Right lobe of liver (tissue), 6 donors: Measurements from ENCODE around the gene GSG1L. TPM values are rescaled to one million over a fixed set of nuclear protein-coding genes. Genes with fewer than 3 reads are reported as not detected.

Experiments used
- ATAC-seq, 4 donors: fragments of 200-7000 bp; cut with Tn5 transposase; one replicate each; pipeline ENCODE4 v1.9.1; 2020; ENCODE audit warnings: mild to moderate bottlenecking in 4 of 4, moderate library complexity in 4 of 4
- DNase-seq, 3 donors: peaks; one replicate each; pipeline ENCODE4 v3.0.0-alpha.2; 2020
- H3K27ac ChIP-seq, 3 donors: fragments of 200-600 bp; one replicate each; pipeline ENCODE4 v1.8.0; 2022
- H3K27me3 ChIP-seq, 2 donors: fragments of 200-600 bp; one replicate each; pipeline ENCODE4 v1.8.0; 2022
- H3K36me3 ChIP-seq, 4 donors: fragments of 200-600 bp; sonication (generic) in 1 of 4; one replicate each; pipeline versions ENCODE4 v1.5.1 to v1.8.0; 2017 to 2022; ENCODE audit warnings: control low read depth in 1 of 4
- H3K4me1 ChIP-seq, 4 donors: fragments of 200-600 bp; sonication (generic) in 1 of 4; one replicate each; pipeline versions ENCODE4 v1.5.1 to v1.8.0; 2017 to 2022; ENCODE audit warnings: control low read depth in 1 of 4
- H3K4me3 ChIP-seq, 3 donors: fragments of 200-600 bp; one replicate each; pipeline ENCODE4 v1.8.0; 2022
- H3K9me3 ChIP-seq, 4 donors: fragments of 200-600 bp; sonication (generic) in 1 of 4; one replicate each; pipeline versions ENCODE4 v1.5.1 to v1.8.0; 2017 to 2022; ENCODE audit warnings: control low read depth in 1 of 4
- POLR2A ChIP-seq: fragments of 450-650 bp; IDR thresholded peaks from one replicate; pipeline ENCODE4 v1.6.1; 2017; ENCODE audit warnings: antibody characterized with exemption, mild to moderate bottlenecking
- WGBS: methylation state at CpG from one replicate; pipeline ENCODE4 v1.1.6; 2018; ENCODE audit warnings: low coverage, low lambda C conversion rate; ENCODE audit not compliant: insufficient coverage; ENCODE audit errors: missing lambda C conversion rate; 5-methylcytosine and 5-hydroxymethylcytosine counted together
- intact Hi-C, 2 donors: fragments of 100-400 bp; cut with DNase I; formaldehyde crosslinking; loops; one replicate each; pipeline versions ENCODE4 v1.11.2 to v1.14.1; 2022
- total RNA-seq, 6 experiments: library from RNA; depleted of rRNA in 2 of 6; stranded (reverse); fragments of >200 nt in 2 of 6; fragmentation: NEBNext Ultra II Directional in 3 of 6; extraction: Animal tissue kit (Norgen Biotek cat#: 25700) in 3 of 6; gene quantifications; one replicate each; pipeline versions ENCODE4 v1.1.0 to v1.2.4, GENCODE V29; 2016 to 2023
- TF ChIP-seq, protein P1 (sequence below), 4 donors: fragments of 200-600 bp in 3 of 4; fragments of 450-650 bp in 1 of 4; IDR thresholded peaks; one replicate each; pipeline versions ENCODE4 v1.5.1 to v1.8.0; 2016 to 2022; ENCODE audit warnings: antibody characterized with exemption in 4 of 4, mild to moderate bottlenecking in 2 of 4
- donor health status: DM: no; HTN: yes; CAD: no.
- donor health status: DM: no; HTN: no; CAD: no.
- donor health status: DM: no; HTN: no; CAD: no.
- donor health status: DM: no; HTN: yes; CAD: no.
- donor health status: DM: no; HTN: yes; CAD: no.

GSG1L gene
- total RNA-seq, 6 experiments from 2014 or later, result 0.33 TPM; not detected in 5

DNA sequence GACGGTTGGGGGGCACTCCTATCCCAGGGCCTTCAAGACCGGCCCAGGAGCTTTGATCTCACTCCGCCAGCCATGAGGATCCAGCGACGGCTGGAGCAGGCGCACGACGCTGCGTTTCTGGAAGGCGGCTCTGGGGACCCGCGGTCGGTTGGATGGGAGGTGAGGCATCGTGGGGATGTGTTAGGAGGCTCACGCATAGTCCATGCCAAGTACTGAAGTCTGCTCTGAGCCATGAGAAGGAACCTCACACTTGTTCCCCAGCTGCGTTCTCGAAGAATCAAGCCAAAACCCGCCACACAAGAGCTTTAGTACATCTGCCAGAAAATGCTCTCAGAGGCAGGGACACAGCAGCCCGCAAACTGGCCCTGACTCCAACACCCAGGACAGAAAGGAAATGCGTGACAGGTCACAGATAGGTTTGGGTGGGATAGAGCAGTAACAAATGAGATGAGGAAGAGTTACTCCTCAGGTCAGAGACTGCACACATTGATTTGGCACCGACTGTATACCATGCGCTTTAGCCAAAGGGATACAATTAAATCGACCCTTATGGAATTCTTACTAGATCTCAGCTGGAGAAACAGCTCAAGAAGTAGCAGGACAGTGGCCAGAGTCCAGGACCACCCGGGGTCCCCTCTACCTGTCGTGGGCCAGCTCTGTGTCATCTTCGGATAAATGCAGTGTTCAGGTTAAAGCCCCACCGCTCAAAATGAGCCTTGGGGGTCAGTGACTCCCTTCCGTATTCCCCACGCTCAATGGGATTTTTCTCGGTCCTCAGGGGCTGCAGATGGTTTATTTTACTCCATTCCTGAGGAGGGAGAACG is 6.7 kb upstream of the GSG1L start:
- ATAC-seq (no peak), DNase-seq (peak in 1 of 3 donors; percentile 37)
- Histone ChIP-seq H3K27me3 (no peaks in the 10 kb centered on the region), H3K36me3 (no peaks in the 10 kb centered on the region), H3K4me3 (no peak overlapping the region), H3K9me3 (no peaks in the 10 kb centered on the region), H3K27ac (no peak overlapping the region), H3K4me1 (no peaks in the 10 kb centered on the region)
- TF ChIP-seq, protein P1, sequence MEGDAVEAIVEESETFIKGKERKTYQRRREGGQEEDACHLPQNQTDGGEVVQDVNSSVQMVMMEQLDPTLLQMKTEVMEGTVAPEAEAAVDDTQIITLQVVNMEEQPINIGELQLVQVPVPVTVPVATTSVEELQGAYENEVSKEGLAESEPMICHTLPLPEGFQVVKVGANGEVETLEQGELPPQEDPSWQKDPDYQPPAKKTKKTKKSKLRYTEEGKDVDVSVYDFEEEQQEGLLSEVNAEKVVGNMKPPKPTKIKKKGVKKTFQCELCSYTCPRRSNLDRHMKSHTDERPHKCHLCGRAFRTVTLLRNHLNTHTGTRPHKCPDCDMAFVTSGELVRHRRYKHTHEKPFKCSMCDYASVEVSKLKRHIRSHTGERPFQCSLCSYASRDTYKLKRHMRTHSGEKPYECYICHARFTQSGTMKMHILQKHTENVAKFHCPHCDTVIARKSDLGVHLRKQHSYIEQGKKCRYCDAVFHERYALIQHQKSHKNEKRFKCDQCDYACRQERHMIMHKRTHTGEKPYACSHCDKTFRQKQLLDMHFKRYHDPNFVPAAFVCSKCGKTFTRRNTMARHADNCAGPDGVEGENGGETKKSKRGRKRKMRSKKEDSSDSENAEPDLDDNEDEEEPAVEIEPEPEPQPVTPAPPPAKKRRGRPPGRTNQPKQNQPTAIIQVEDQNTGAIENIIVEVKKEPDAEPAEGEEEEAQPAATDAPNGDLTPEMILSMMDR (IDR thresholded peaks at IDR 0.05), result no peak
- TF ChIP-seq POLR2A, result no peak
- 66% methylated on average over 18 of the region's 31 CpGs for WGBS
- intact Hi-C loops, result loop anchor here (10.0 kb wide), 1 partner anchor 95 kb away; no protein-coding TSS in a partner anchor

DNA sequence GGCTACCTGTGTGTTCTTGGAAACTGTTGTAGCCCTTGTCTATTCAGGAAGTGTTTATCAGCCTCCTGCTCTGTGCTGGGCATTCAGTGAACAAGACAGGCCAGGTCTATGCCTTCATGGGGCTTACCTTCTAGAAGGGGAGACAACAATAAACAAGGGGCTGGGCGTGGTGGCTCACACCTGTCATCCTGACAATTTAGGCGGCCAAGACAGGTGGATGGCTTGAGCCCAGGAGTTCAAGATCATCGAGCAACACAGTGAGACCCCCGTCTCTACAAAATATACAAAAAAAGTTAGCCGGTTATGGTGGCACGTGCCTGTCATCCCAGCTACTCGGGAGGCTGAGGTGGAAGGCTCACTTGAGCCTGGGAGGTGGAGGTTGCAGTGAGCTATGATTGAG is 5.5 kb upstream of the GSG1L start:
- Histone ChIP-seq H3K4me3 (no peak overlapping the region), H3K36me3 (no peaks in the 10 kb centered on the region), H3K4me1 (no peaks in the 10 kb centered on the region), H3K27ac (no peak overlapping the region), H3K27me3 (peaks cover 0 to 3% of the 10 kb centered on the region in 2 donors), H3K9me3 (no peaks in the 10 kb centered on the region)
- ATAC-seq (no peak), DNase-seq (peak in 1 of 3 donors; percentile 19)
- intact Hi-C loops, result loop anchor here (10.0 kb wide), 1 partner anchor 94 kb away; no protein-coding TSS in a partner anchor
- WGBS, result 73% methylated on average over 6 of the region's 7 CpGs
- TF ChIP-seq, protein P1 (IDR thresholded peaks at IDR 0.05), result no peak
- no peak for TF ChIP-seq POLR2A

DNA sequence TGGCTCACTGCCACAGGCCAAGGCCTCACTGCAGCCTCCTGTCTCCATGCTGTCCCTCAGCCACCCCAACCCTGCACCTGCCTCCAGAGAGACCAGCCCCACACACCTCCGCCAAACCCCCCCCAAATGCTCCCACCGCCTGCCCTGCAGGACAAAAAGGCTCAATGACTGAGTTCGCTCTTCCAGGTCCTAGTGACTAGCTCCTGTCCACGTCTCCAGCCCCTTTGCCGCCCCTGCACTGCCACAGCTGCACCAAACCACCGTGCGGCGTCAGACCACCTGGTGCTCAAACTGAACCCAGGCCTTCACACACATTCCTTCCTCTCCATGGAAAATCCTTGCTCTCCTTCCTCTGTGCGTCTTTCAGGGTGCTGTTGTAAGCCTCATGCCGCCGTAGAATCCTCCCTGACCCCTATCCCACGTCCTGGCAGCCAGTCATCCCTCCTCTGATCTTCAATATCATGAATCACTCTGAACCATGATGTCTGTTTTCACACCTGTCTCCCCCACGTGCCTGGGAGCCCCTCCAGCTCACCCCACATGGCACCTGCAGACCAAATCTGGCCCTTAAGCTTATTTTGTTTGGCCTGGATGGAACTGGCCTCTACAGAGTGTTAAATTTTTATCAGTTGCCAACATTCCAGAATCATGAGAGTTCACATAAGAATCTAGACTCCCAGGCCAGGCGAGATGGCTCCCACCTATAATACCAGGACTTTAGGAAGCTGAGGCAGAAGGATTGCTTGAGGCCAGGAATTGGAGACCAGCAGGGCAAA is 4.3 kb upstream of the GSG1L start:
- Histone ChIP-seq H3K27me3 (peaks cover 0 to 8% of the 10 kb centered on the region in 2 donors), H3K4me1 (no peaks in the 10 kb centered on the region), H3K36me3 (no peaks in the 10 kb centered on the region), H3K27ac (no peak overlapping the region), H3K9me3 (no peaks in the 10 kb centered on the region), H3K4me3 (no peak overlapping the region)
- peak in 1 of 3 donors; percentile 37 for DNase-seq
- 71% methylated on average over 12 of the region's 14 CpGs for WGBS
- intact Hi-C loops, result loop anchor here (10.0 kb wide), 1 partner anchor 93 kb away; no protein-coding TSS in a partner anchor
- ATAC-seq, result no peak
- TF ChIP-seq POLR2A, result no peak
- TF ChIP-seq, protein P1 (IDR thresholded peaks at IDR 0.05), result no peak

DNA sequence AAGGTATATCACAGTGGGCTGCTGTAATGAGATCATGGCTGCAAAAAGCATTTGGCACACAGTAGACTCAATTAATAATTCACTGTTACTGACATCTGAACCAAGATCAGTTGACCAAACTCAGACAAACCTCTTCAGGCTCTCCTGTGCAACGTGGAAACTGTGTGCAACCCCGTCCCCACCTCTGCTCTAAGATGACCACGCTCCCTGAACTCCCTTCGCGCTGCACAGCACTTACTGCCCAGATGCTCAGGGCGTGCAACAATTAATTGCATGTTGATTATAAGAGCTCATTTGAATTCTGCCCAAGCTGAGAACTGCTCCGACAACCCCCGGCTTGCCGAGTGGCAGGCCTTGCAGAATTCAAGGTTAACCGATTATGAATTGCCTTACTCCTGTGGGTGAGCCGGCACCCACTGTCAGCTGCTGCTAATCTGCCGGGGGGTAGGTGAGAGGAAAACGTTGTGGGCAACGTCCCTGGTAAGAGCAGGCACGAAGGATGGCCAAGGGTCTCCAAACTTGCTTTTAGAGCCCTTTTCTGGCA is 1.3 kb upstream of the GSG1L start:
- Histone ChIP-seq H3K36me3 (no peaks in the 10 kb centered on the region), H3K27ac (no peak overlapping the region), H3K27me3 (peaks cover 0 to 12% of the 10 kb centered on the region in 2 donors), H3K4me3 (no peak overlapping the region), H3K9me3 (no peaks in the 10 kb centered on the region), H3K4me1 (no peaks in the 10 kb centered on the region)
- TF ChIP-seq, protein P1 (IDR thresholded peaks at IDR 0.05), result no peak
- no peak for TF ChIP-seq POLR2A
- ATAC-seq (no peak), DNase-seq (no peak)
- WGBS, result 67% methylated on average over 11 of the region's 15 CpGs
- intact Hi-C loops, result loop anchor here (10.0 kb wide), 1 partner anchor 90 kb away; no protein-coding TSS in a partner anchor
